GM18517 (cell line): Measurements from ENCODE around the gene CARS1.
A peak's percentile ranks its signal among the peaks of the same experiment; 100 is the strongest.

Experiments
- ATAC-seq: cut with Tn5 transposase; IDR thresholded peaks from one replicate; pipeline ENCODE4 v1.9.1; 2021; ENCODE audit warnings: mild to moderate bottlenecking, moderate library complexity; ENCODE audit not compliant: unreplicated experiment

Gene CARS1

DNA sequence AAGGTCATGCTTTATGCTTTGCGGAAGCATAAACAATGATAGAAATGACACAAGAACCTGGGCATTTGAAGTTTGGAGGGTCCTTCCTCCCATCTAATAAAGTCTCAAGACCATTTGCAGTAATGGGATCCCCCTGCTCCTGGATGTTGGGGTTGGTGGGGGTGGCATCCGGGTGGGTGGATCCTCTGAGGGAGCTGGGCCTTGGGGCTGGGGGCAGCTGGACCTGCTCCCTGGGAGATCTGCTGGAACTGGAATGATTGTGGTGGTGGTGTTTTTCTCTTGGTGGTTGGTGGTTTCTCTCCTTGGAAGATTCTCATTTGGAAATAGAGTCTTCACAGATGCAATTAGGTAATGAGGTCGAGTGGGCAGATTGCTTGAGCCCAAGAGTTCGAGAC lies 62.9 kb downstream of the CARS1 start:
- ATAC-seq, result no peak

DNA sequence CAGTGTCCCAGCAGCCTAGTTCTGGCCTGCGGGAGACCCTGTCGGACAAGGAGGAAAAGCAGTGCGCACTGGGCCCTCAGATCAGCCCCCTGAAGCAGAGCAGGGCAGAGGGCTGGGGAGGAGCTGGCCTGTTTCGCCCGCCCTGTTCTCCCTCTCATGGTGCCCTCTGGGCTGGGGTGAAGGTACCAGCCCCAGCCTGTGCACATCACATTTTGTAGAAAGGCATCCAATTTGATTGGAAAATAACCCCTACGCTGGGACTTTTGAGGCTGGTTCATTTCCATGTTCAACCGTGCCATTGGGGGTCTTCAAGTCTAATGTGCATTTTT lies 64.3 kb downstream of the CARS1 start:
- ATAC-seq, result no peak

DNA sequence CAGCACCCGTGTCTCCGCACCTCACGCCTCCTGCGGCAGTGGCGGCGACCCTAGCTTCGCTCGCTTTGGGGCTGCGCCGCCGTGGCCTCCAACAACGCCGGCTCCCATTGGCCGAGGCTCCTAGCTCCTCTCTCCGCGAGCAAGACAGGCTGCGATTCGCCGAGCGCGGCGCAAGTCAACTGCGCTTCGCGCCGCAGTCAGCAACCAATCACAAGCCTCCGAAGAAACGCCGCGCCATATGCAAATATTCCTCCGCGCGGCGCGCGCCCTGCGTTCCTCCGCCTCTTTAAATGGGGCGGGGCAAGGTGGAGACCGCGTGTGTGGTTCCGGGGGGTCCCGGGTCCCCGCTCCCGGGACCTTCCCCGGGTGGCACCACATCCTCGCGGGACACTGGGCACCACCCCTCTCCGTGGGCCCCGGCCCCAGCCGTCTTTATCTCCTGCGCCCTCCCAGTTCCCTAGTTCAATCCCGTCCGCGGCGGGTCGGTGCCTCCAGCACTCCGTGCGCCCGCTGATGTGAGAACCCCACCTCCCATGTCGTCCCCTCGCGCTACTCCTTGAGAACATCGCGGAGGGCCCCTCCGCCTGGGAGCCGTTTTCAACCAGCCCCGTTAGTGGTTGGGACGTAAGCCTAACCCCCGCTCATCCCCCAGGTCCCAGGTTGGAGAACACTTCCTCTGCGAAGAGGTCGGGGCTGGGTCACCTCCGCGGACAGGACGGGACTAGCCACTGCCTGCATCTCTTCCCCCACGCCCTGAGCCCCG lies 64.8 kb downstream of the CARS1 start, which contains the start of gene NAP1L4:
NAP1L4 (minus strand) TSS at position 96 of the 763 bp plus-strand sequence. CDS start 13,109 bp downstream, outside the sequence.
- ATAC-seq, result peak; percentile 75

DNA sequence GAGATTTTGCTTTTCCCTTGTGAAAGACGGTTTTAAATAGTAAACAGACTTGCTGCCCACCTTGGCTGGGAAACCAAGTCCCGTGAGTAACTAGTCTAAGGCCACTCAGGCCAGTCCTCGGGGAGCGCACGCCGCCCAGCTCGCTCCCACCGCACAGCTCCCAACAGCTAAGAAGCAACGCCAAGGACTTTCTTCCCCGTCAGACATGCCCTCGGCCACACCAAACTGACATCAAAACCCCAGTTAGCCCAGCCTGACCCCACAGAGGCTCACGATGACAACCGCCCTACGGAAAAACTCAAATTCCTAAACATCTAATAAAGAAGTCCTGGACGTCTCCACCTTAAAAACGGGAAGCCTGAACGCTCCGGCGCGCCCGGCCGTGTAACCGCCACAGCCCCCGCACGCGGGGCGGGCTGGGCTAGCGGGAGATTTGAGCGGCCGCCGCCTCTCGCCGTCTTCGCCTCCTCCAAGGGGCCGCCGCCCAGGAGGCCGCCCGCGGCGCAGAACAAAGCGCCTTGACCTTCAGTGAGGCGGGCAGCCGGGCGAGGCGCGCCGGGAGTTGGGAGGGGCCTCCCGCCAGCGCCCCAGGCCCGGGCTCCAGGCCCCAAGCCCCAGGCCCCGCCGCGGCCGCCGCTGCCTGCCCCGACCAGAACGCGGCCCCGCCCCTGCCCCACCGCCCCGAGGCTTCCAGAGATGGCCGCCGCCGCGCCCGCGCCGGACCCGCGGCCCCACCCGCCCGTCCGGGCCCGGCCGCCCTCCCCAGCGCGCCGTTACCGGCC lies 65.6 kb downstream of the CARS1 start:
- ATAC-seq, result peak; percentile 14

DNA sequence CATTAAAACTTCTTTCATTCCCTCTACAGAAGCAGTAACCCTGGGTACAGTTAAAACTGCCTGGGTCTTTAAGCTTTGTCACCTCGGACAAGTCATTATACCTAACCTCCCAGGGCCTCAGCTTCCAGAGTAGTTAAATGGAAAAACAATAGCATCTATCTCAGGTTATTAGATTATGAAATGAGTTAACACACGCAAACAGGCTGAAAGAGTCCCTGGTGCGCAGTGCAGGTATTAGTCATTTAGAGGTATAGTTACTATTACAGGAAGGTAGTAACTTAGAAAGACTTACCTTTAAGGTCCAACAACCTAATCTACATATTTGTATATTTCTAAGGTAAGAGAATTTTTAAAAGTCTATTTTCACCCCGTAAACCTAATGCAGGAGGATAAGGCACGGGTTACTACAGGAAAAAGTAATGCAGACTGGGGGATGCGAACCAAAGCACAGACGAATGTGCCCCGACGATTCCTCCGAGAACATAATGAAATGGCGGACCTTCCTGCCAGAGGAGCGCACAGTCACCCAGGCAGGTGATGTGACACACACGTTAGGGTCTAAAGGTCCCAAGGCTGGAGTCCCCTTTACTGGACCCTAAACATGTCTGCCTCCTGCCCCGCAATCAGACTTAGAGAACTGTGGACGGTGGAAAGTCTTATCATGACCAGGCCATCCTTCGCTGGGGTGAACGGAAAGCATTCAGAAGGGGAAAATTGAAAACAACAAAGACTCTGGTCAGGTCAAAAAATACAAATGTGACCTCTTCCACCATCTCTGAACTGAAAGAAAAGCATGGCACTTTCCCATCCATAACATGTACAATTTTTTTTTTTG lies 66.4 kb downstream of the CARS1 start:
- no peak for ATAC-seq

DNA sequence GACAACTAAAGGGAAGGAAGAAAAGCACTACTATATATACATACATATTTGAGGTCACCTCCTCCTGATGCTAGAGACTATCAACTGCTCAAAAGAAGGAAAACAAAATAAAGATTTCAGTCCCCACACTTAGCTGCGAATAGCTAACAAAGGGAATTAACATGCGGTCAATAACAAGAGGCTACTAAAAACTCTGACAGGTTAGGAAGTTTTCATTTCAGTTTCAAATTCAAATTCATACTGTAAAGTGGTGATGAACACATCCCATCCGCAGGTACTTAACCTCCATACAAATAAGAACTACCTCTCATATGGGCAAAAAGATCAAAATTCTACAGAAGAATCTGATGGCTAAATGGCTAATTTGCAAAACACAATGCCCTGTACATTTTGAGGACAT lies 67.7 kb downstream of the CARS1 start:
- no peak for ATAC-seq

DNA sequence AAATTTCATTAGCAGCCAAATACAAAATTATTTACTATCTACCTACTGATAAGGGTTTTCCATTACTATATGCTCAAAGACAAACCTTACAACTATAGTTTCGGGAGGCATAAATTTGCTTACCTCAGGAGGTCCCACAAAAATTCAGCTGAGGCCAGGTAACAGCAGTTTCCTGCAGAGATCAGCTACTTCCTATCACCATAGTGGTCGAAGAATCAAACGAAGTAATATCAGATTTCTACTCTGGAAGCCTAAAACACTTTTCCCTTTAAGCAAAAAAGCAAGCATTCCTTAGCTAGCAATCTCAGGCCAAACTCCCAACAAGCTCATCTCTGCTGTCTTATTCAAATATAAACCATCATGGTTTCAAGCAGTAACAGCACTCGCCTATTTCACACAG lies 68.2 kb downstream of the CARS1 start:
- no peak for ATAC-seq

DNA sequence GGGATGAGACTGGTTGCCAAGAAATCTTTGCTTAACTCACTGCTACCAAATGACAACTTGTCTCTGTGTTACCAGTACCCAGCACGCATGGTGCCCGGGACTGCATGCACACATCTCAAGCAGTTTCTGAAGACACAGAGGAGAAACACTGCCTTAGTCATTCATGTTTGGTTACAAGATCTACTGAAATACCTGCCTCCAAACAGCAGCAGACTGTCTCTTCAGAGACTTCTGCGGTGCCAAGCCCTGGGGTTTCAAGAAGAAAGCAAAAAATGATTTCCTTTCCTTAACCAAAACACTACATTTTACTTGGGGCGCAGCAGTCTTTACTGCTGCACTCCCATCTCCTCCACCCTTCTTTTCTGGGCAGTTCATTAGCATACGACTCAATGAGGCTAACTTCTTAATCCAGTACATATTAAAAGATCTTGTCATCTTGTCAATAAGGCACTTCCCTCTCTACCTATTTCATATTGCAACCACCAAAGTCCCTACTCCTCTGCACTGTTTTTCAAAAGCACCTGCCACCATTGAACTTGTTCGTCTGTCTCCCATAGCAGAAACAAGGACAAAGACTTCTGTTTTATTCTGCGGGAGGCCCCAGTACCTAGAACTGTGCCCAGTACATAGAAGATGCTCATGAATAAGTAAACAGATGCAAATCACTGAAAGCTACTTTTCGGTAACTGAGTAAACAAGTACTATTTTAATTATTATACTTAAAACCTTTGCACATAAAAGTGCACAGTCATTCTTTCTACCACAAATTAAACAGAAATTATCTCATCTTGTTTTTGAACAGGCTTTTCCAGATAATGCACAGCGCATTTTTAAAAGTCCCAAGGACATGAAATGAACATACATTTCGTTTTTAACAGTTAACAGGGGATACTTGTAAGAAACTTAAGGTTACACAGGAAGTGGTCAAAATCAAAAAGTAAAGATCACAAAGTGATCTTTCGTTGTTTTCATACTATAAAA lies 69.1 kb downstream of the CARS1 start:
- no peak for ATAC-seq

DNA sequence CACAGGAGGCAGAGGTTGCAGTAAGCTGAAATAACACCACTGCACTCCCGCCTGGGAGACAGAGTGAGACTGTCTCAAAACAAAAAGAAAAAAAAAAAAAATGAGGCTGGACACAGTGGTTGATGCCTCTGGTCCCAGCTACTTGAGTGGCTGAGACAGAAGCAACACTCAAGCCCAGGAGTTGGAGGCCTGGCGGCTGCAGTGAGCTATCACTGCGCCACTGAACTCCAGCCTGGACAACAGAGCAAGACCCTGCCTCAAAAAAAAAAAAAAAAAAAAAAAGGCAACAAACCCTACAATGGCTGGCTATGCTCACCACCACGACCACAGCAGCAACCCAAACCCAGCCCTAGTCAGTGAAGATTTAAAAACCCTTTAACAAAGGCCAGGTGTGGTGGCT lies 73.3 kb downstream of the CARS1 start:
- ATAC-seq, result no peak

DNA sequence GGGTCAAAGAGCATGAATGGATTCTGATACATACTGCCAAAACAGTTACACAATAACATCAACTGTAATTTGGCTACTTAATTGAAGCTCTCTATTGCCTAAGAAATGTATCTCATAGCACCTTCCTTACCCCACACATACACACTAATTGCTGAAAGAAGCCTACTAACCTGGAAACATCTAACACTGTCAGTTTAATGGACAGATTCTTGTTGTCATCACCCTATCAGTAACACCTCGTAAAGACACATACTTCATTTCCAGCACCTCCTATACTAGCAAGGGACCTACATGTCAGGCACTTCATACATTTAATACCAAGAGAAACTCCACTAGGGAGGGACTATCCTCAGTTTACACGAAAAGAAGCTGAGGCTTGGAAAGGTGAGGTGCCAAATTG lies 75.0 kb downstream of the CARS1 start:
- ATAC-seq, result no peak

DNA sequence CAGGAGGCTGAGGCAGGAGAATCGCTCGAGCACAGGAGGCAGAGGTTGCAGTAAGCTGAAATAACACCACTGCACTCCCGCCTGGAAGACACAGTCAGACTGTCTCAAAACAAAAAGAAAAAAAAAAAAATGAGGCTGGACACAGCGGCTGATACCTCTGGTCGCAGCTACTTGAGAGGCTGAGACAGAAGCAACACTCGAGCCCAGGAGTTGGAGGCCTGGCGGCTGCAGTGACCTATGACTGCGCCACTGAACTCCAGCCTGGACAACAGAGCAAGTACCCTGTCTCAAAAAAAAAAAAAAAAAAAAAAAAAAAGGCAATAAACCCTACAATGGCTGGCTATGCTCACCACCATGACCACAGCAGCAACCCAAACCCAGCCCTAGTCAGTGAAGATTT lies 76.1 kb downstream of the CARS1 start:
- ATAC-seq, result no peak

DNA sequence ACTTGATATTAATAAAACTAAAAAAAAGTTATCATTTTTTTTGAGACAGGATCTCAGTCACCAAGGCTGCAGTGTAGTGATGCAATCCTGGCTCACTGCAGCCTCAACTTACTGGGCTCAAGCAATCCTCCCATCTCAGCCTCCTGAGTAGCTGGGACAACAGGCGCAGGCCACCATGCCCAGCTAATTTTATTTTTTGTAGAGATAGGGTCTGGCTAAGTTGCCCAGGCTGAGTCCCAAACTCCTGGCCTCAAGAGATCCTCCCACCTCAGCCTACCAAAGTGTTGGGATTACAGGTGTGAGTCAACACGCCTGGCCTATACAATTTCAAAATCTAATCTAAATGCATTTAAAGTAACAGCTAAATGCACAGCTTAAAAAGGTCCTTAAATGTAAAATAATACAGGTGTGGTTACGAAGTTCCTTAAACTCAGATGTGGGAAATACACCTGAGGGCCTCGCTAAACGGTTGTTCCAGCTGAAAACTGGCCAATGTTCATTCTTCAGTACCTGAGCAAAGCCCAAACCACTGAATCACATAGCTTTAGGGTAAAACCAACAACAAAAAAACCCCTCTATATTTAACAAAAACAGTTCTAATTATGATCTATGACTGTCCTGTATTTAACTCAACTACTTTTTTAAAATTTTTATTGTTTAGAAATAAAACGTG lies 76.9 kb downstream of the CARS1 start:
- no peak for ATAC-seq

DNA sequence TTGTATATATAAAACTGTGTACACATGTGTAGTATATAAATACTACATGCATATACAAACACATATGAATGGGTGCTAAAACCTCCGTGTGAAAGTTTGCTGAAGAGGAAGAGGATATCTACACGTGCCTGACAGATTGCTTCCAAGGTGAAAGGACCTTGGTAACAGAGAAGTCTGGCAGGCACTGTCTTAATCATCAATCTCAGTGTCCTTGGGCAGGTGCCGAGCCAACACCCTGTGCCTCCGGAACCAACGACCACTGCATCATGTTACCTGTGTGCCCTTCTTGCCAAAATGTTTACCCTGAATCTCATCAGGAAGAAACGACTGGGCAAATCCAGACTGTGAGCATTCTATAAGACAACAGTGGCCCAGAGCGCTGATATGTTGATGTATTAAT lies 80.1 kb downstream of the CARS1 start:
- ATAC-seq, result no peak

DNA sequence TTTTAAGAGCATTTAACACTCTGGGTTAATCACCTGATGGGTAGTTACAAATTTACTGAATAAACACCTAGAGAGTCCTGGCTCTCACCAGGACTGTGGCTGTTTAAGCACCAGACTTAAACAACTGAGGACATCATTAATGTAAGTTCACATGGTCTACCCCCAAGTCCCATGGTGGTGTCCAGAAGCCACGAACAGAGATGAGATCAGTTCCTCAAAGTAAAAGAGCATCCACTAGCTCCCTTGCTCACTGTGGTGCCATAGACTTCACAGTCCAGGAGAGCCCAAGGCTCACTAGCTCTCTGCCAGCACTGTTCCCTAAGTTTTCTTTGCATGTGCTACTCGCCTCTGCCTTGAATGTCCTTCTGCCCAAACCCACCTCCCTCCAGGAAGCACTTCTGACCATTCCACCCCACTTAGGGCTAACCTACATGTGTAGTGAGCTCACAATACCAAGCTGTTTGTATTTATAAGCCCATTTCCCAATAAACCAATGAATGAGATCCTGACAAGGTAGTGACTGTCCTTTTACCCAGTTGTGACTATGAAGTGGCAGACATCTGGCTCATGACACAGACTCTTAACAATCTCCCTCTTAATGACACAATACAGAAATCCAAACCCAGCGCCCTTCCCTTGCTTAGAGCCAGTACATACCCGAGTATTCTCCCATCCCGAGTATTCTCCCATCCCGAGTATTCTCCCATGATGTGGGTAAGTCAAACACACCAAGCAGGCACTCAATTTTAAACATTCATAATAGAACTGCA lies 80.7 kb downstream of the CARS1 start:
- no peak for ATAC-seq

DNA sequence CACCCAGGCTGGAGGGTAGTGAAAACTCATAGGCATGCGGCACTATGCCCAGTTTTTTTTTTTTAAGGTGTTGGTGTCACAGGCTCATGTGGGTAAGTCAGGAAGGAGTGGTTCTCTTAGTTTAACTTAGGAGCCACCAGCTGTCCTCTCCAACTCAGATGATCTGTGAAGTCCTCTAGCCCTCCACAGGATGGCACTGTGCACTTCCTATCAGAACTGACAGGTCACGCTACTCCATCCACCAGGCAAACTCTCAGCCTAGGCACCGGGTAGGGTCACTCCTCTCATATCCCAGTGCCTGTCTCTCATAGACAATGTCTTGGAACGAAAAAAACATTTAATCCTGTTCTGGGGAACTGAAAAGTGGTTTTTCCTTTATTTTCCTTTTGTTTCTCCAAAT lies 81.6 kb downstream of the CARS1 start:
- ATAC-seq, result no peak

DNA sequence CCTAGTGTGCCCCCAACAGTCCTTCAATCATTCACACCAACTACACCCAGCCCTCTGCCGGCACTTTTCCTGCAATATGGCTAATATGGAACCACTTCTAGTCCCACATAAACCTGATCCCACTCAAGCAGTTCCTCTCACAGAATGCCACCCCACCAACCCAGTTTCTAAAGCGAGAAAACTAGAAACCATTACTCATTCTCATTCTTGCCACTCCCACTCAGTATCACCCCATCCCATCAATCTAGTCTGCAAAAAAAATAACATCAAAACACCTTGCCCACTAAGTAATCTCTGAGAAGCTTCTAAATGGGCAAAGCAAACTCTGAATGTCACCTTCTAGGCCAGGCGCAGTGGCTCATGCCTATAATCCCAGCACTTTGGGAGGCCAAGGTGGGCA lies 83.0 kb downstream of the CARS1 start:
- no peak for ATAC-seq

DNA sequence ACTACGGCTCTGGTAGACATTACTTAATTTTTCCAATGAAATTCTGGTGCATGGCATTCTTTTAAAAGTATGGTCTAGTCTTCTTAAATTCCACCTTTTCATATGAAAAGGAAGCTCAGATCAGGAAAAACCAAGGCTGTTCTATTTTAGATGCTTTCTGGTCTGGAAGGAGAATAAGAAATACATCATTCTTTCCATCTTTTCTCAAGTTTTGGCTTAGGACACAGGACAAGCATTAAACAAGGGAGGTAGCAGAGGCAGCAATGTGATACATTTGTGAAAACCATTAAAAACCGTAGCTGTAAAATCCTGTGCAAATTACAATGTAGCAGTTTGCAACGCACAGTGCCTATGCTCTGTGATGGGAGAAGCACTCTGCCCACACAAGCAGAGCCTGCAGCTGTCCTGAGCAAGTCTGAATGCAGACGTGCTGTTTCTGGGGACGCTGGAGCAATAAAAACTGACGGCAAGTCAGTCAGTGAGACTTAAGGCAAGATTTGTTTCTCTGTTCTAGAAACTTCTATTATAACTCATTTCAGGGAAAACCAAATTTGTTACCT lies 88.8 kb downstream of the CARS1 start:
- no peak for ATAC-seq

DNA sequence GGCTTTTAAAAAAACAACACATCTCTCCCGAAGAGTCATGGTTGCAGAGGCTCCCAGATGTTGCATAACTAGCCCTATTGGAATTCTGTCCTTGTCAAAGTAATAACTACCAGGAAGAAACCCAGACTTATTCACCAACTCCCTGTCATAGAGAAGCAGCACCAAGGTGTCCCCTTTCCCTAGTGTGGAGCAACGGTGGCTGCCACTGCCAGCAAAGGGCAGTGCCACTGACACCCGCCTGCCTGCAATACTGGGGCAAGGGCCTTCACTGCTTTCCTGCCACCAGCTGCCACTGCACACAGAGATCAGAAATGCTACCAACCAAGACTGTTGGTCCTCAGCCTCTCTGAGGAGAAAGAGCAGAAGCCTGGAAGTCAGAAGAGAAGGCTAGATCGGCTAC lies 92.4 kb downstream of the CARS1 start:
- ATAC-seq, result no peak

DNA sequence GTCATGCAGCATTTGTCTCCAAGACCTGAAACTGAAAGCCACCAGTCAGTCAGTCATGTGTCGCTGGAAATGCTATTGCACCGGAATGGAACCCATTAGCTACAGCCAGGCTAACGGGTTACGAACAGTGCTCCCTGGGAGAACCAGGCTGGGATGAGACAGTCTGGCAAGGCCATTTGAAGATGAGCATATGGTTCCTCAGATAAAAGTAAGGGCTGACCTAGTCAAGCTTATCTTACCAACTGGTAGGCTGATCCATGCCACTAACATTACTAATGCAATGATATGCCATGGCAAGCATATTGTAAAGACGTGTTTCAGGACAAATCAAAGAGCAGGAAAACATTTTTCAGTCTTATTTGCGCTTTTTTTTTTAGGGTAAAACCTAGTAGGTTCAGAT lies 93.5 kb downstream of the CARS1 start:
- ATAC-seq, result no peak
